ENCODE results near the gene NAPSA.

DNA sequence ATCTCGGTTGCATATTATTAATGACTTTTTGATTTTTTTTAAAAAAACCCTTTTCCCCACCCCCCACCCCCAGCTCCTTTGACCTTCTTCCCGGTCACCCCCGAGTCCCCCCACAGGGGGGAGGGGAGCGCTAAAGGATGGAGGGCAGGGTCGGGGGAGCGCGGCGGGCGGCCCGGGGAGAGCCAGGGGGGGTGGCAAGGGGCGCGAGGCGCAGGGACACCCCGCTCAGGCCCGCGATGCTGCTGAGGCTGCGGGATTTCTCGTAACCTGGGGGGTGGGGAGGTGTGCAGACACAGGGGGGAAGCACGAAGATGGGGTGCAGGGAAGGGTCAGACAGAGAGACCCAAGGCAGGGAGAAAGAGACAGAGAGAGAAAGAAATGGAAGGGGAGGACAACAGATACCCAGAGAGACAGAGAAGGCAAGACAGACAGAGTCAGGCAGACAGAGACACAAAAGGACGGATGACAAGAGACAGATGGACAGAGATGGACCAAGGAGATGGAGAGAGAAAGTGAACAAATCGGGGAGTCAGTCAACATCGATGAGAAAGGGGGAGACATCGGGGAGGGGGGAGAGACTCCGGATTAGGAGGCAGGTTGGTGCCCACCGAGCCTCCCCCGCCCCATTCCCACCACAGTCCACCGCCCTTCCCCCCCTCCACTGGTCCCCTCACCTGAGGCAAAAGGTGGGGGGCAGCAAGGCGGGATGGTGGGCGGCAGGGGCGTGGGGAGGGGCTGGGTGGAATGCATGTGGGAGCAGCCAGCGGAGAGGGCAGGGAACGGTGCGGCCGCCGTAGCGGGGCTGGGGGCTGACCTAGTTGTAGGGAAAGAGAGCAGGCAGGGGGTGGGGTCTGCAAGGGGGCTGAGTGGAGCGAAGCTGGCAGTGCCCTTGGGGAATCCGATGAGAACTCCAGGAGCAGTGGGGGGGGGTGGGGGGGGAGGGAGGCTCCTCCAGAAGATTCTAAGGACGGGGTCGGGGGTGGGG, 50.4 kb downstream of the NAPSA start:
- TF ChIP-seq, protein P1, sequence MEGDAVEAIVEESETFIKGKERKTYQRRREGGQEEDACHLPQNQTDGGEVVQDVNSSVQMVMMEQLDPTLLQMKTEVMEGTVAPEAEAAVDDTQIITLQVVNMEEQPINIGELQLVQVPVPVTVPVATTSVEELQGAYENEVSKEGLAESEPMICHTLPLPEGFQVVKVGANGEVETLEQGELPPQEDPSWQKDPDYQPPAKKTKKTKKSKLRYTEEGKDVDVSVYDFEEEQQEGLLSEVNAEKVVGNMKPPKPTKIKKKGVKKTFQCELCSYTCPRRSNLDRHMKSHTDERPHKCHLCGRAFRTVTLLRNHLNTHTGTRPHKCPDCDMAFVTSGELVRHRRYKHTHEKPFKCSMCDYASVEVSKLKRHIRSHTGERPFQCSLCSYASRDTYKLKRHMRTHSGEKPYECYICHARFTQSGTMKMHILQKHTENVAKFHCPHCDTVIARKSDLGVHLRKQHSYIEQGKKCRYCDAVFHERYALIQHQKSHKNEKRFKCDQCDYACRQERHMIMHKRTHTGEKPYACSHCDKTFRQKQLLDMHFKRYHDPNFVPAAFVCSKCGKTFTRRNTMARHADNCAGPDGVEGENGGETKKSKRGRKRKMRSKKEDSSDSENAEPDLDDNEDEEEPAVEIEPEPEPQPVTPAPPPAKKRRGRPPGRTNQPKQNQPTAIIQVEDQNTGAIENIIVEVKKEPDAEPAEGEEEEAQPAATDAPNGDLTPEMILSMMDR (IDR thresholded peaks at IDR 0.05 in 2 of 3, conservative IDR thresholded peaks at IDR 0.05 in 1 of 3; ENCODE audit: insufficient read depth in 2 of 3, low read depth in 1 of 3, low read length in 3 of 3), result no peak
- TF ChIP-seq SMAD3 (CRISPR knock-in tag; conservative IDR thresholded peaks at IDR 0.05) (no peak), PCBP2 (IDR thresholded peaks at IDR 0.05; ENCODE audit: low read depth, low read length, poor library complexity, severe bottlenecking) (no peak), RAD21 (CRISPR knock-in tag; conservative IDR thresholded peaks at IDR 0.05 in 1 of 2, IDR thresholded peaks at IDR 0.05 in 1 of 2) (no peak), CREB1 (IDR thresholded peaks at IDR 0.05) (no peak), CREB1 (CRISPR knock-in tag; IDR thresholded peaks at IDR 0.05) (no peak)
- TF ChIP-seq, protein P2, sequence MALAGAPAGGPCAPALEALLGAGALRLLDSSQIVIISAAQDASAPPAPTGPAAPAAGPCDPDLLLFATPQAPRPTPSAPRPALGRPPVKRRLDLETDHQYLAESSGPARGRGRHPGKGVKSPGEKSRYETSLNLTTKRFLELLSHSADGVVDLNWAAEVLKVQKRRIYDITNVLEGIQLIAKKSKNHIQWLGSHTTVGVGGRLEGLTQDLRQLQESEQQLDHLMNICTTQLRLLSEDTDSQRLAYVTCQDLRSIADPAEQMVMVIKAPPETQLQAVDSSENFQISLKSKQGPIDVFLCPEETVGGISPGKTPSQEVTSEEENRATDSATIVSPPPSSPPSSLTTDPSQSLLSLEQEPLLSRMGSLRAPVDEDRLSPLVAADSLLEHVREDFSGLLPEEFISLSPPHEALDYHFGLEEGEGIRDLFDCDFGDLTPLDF (CRISPR knock-in tag; IDR thresholded peaks at IDR 0.05), result no peak
- TF ChIP-seq, protein P3, sequence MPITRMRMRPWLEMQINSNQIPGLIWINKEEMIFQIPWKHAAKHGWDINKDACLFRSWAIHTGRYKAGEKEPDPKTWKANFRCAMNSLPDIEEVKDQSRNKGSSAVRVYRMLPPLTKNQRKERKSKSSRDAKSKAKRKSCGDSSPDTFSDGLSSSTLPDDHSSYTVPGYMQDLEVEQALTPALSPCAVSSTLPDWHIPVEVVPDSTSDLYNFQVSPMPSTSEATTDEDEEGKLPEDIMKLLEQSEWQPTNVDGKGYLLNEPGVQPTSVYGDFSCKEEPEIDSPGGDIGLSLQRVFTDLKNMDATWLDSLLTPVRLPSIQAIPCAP (CRISPR knock-in tag; IDR thresholded peaks at IDR 0.05; ENCODE audit: borderline replicate concordance), result no peak

All from K562 (cell line).